H7 (cell line): ENCODE measurements around the gene SLCO4A1. TPM values are rescaled to one million over a fixed set of nuclear protein-coding genes. Genes with fewer than 3 reads are reported as not detected.

ENCODE experiments used
- DNase-seq: peaks from one replicate; pipeline ENCODE4 v3.0.0; 2012
- H3K27me3 ChIP-seq: 2 replicates; pipeline ENCODE4 v1.6.0; 2011; ENCODE audit warnings: mild to moderate bottlenecking, low read length; ENCODE audit not compliant: control insufficient read depth, insufficient read depth
- H3K36me3 ChIP-seq: replicated peaks from 2 replicates; pipeline ENCODE4 v1.5.1; 2011; ENCODE audit warnings: low read length; ENCODE audit not compliant: control insufficient read depth, insufficient read depth
- H3K4me3 ChIP-seq: 2 replicates; pipeline ENCODE4 v1.5.1; 2011; ENCODE audit warnings: low read depth, mild to moderate bottlenecking, control low read depth, low read length, moderate library complexity; ENCODE audit not compliant: insufficient read depth
- total RNA-seq: library from RNA; depleted of rRNA; stranded (reverse); fragments of >200 nt; shearing (Covaris generic); gene quantifications from 2 replicates; pipeline ENCODE4 v1.2.3, GENCODE V29; 2014

SLCO4A1 gene
- total RNA-seq, 1 experiment from 2014 or later = 14.6 TPM

- Histone ChIP-seq H3K27me3 (no peaks in the 10 kb centered on the region), H3K36me3 (no peaks in the 10 kb centered on the region), H3K4me3 (no peak overlapping the region)
- no peak for DNase-seq
These were observed 50.7 kb downstream of the SLCO4A1 start for GRCh38 chr20:62692801-62693523.

DNA sequence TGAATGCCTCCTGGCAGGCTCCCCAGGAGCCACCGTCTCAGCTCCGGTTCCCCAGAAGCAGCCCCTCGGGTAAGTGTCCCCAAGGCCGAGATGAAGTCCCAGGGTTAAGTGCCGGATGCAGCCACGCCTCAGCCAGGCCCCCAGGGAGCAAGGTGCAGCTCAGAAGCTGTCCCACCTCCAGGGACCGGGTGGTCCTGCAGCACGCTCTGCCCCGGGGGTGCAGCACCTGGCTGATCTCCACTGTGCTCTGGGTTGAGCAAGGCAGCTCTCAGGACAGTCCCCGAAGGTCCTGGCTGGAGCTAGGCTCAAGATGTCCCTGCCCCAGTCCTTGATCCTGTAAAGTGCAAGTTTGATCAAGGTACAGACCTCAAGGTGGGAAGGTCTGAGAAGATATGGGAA lies 51.2 kb downstream of the SLCO4A1 start:
- no peaks in the 10 kb centered on the region for H3K27me3 ChIP-seq
- no peak for DNase-seq
- H3K36me3 ChIP-seq = no peaks in the 10 kb centered on the region
- H3K4me3 ChIP-seq = no peak overlapping the region

- Histone ChIP-seq H3K4me3 (no peak overlapping the region), H3K36me3 (no peaks in the 10 kb centered on the region), H3K27me3 (no peaks in the 10 kb centered on the region)
- DNase-seq = no peak
These were observed 51.8 kb downstream of the SLCO4A1 start for GRCh38 chr20:62694106-62694505.

- no peak overlapping the region for H3K4me3 ChIP-seq
- no peaks in the 10 kb centered on the region for H3K36me3 ChIP-seq
- no peaks in the 10 kb centered on the region for H3K27me3 ChIP-seq
- no peak for DNase-seq
These were observed 52.6 kb downstream of the SLCO4A1 start for GRCh38 chr20:62694868-62695267.

- no peak for DNase-seq
- Histone ChIP-seq H3K27me3 (no peaks in the 10 kb centered on the region), H3K4me3 (no peak overlapping the region)
These were observed 53.4 kb downstream of the SLCO4A1 start for GRCh38 chr20:62695448-62696414.

DNA sequence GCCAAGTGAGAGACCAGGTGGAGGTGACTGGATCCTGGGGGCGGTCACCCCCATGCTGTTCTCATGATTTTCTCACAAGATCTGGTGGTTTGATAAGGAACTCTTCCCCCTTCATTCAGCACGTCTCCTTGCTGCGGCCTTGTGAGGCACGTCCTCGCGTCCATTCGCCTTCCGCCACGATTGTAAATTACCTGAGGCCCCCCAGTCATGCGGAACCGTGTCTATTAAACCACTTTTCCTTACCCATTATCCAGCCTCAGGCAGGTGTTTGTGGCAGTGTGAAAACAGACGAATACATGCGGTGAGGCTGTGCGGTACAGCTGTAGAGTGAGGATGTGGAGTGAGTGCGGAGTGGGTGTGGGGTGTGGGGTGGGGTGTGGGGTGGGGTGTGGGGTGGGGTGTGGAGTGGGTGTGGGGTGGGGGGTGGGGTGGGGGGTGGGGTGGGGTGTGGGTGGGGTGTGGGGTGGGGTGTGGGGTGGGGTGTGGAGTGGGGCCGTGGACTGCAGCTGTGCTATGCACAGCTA lies 54.2 kb downstream of the SLCO4A1 start:
- Histone ChIP-seq H3K4me3 (no peak overlapping the region), H3K36me3 (no peaks in the 10 kb centered on the region), H3K27me3 (no peaks in the 10 kb centered on the region)
- no peak for DNase-seq

More at GRCh38 chr20:62695448-62696414, 53.4 kb downstream of the SLCO4A1 start:
- H3K36me3 ChIP-seq = no peaks in the 10 kb centered on the region

- H3K36me3 ChIP-seq = no peaks in the 10 kb centered on the region
- DNase-seq = no peak
- no peaks in the 10 kb centered on the region for H3K27me3 ChIP-seq
- no peak overlapping the region for H3K4me3 ChIP-seq
These were observed 54.7 kb downstream of the SLCO4A1 start for GRCh38 chr20:62696989-62697388.

DNA sequence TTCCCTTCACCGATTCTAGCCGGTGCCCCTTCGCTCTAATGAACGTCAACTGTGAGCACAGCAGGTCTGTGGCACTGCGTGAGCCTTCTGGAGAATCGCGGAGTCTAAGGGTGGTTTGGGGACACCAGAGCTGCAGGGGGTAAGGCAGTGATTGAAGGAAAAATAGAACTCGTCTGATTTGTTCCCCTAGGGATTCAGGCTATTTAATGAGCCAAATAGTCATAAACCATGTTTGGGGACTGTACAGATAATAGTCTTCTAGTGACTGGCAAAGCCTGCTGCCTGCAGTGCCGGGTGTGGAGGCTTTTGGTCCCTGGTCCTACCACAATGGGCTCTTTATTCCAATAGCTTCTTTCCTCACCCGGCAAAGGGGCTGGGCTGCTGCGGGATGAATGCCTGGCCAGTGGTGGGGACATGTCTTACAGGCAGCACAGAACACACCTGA lies 55.2 kb downstream of the SLCO4A1 start:
- no peaks in the 10 kb centered on the region for H3K36me3 ChIP-seq
- no peak for DNase-seq
- H3K27me3 ChIP-seq = no peaks in the 10 kb centered on the region
- no peak overlapping the region for H3K4me3 ChIP-seq

DNA sequence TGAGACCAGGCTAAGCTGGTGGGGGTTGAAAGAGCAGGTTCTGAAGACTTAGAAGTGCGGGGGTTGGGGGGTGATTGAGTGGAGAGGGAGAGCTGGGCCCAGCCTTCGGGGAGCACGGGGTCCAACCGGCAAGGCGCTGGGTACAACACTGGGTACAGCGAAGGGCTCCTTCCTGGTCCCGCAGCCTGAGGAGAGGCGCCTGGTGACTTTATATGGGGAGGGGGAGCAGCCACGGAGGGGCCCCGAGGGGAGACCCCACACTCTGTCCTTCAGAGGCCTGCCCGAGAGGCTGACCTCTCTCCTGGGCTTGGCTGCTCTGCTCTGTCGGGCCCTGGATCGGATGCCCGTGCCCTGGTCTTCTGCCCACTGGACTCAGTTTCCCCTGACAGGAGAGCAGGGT lies 55.9 kb downstream of the SLCO4A1 start:
- H3K36me3 ChIP-seq = no peaks in the 10 kb centered on the region
- H3K27me3 ChIP-seq = no peaks in the 10 kb centered on the region
- DNase-seq = no peak
- H3K4me3 ChIP-seq = no peak overlapping the region

GRCh38 chr20:62699296-62699695 lies 57.0 kb downstream of the SLCO4A1 start:
- no peaks in the 10 kb centered on the region for H3K36me3 ChIP-seq
- no peak overlapping the region for H3K4me3 ChIP-seq
- DNase-seq = no peak
- no peaks in the 10 kb centered on the region for H3K27me3 ChIP-seq

GRCh38 chr20:62699741-62700140 lies 57.4 kb downstream of the SLCO4A1 start:
- no peak for DNase-seq
- Histone ChIP-seq H3K27me3 (no peaks in the 10 kb centered on the region), H3K36me3 (no peaks in the 10 kb centered on the region), H3K4me3 (no peak overlapping the region)

- Histone ChIP-seq H3K27me3 (no peaks in the 10 kb centered on the region), H3K4me3 (no peak overlapping the region), H3K36me3 (no peaks in the 10 kb centered on the region)
- DNase-seq = no peak
These were observed 58.1 kb downstream of the SLCO4A1 start for GRCh38 chr20:62700261-62700930.

DNA sequence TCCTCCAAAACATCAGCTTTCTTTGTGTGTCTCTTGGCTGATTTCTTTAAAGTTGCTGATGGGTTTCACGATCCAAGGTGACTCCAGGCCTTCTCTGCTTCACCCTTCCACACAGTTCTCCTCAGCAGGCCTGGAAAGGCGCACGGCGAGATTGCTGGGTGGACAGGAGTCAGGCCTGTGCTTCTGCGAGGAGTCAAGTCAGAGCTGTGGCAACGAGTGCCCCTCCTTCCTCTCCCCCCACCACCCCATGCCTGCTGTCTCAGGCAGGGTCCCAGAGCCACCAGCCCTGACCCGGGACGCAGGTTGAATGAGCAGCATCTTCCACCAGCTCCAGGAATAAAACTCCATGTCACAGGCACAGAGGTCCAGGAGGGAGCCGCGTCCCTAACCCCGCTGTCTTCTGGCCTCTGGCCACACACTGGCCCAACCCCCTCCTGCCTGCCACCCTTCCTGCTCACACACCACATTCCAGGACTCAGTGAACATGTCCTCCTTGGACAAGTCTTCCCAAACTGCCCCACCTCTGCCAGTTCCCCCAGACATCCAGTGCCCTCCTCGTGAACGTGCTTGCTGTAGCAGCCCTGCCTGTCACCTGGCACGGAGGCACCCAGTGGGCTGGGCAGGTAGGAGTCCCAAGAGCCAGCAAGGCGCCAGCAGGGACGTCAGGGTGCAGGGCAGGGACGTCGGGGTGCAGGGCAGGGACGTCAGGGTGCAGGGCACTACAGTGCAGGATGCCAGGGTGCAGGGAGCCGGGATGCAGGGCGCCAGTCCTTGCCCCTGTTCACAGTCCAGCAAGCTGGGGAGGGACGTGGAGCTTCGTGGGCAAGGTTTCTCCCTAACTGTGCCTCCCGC lies 59.1 kb downstream of the SLCO4A1 start:
- Histone ChIP-seq H3K27me3 (no peaks in the 10 kb centered on the region), H3K4me3 (no peak overlapping the region), H3K36me3 (no peaks in the 10 kb centered on the region)
- no peak for DNase-seq

GRCh38 chr20:62702013-62702300 lies 59.7 kb downstream of the SLCO4A1 start:
- no peaks in the 10 kb centered on the region for H3K27me3 ChIP-seq
- H3K36me3 ChIP-seq = no peaks in the 10 kb centered on the region
- DNase-seq = no peak
- no peak overlapping the region for H3K4me3 ChIP-seq
